SH-SY5Y (cell line): ENCODE measurements around the gene REC114.

Source experiments
- GATA2 ChIP-seq: IDR thresholded peaks from 2 replicates; pipeline ENCODE4 v1.6.1; 2011; ENCODE audit warnings: mild to moderate bottlenecking, low read depth, low read length
- GATA3 ChIP-seq: IDR thresholded peaks from 2 replicates; pipeline ENCODE4 v1.6.1; 2011; ENCODE audit warnings: low read depth, mild to moderate bottlenecking, low read length, moderate library complexity

DNA sequence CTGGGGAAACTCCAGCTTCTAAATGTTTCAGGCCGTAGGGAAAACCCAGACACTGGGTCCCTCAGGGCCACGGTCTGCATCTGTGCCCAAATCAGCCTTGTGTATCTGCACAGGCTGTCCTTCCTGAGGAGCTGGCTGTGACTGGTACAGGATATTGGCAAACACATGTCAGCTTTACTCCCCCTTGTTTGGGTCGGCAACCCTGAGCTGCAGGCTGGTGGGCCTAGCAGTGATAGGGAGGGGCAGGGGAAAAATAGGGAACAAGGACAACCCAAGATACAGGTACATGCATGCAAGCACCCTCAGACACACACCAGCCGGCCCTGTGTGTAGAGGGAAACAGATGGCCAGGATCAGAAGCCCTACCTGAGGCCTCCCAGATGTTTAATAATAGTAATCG lies 45.5 kb upstream of the REC114 start:
- TF ChIP-seq GATA2 (no peak), GATA3 (no peak)
